Amniotic epithelial cell (primary cell): Measurements from ENCODE around the gene ZNF618.
A peak's percentile ranks its signal among the peaks of the same experiment; 100 is the strongest.

Source experiments
- DNase-seq: peaks from one replicate; pipeline ENCODE4 v3.0.0-alpha.2; 2010; ENCODE audit warnings: low read depth

ZNF618 gene, protein sequence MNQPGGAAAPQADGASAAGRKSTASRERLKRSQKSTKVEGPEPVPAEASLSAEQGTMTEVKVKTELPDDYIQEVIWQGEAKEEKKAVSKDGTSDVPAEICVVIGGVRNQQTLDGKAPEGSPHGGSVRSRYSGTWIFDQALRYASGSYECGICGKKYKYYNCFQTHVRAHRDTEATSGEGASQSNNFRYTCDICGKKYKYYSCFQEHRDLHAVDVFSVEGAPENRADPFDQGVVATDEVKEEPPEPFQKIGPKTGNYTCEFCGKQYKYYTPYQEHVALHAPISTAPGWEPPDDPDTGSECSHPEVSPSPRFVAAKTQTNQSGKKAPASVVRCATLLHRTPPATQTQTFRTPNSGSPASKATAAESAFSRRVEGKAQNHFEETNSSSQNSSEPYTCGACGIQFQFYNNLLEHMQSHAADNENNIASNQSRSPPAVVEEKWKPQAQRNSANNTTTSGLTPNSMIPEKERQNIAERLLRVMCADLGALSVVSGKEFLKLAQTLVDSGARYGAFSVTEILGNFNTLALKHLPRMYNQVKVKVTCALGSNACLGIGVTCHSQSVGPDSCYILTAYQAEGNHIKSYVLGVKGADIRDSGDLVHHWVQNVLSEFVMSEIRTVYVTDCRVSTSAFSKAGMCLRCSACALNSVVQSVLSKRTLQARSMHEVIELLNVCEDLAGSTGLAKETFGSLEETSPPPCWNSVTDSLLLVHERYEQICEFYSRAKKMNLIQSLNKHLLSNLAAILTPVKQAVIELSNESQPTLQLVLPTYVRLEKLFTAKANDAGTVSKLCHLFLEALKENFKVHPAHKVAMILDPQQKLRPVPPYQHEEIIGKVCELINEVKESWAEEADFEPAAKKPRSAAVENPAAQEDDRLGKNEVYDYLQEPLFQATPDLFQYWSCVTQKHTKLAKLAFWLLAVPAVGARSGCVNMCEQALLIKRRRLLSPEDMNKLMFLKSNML

DNA sequence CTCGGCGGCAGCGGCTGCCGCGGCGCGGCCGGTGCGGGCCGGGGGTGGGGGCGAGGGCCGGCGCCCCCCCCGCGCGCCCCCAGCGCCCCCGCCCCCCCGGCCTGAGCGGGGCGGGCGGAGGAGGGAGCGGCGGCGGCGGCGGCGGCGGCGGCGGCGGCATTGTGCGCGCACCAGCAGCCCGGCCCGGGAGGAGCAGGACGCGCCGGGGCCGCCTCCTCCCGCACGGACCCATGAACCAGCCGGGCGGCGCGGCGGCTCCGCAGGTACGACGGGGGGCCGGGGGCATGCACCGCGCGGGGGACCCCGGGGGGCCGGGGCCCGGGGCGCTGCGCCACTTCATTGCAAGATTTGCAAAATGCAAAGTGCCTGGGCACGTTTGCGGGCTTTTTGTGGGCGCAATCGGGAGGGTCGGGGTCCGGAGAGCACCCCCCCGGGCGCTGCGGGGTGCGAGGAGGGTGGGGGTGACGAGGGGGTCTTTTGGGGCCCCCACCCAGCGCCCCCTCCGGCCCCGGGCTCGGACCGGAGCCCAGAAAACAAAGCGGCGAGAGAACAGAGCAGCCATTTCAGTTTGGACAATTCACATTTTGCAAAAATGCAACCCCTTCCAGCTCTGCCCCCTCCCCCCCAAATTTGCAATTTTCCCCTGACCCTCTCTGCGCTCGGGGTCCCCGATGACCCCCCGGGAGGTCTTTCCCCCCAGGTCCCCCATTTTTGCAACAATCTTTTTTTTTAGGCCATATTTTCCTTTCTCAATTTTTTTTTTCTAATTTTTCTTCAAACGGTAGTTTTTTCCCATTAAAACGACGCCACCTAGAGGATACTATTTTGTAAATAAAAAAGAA is at the start of gene ZNF618:
TSS of gene ZNF618 (plus strand) at position 159 of the 842 bp plus-strand sequence. CDS start at position 231, 72 bp downstream.
- no peak for DNase-seq

DNA sequence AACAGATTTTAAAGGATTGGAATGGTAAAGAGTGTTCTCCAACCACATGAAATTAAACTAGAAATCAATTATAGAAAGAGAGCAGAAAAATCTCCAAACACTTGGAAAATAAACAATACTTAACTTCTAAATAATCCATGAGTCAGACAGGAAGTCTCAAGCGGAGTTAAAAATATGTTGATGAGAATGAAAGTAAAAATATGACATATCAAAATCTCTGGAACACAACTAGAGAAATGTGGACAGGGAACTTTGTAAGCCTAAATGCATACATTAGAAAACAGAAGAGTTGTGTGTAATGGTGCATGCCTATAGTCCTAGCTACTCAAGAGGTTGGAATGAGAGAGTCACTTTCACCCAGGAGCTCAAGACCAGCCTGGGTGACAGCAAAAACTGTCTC is 47.9 kb upstream of the ZNF618 start:
- DNase-seq = no peak

DNA sequence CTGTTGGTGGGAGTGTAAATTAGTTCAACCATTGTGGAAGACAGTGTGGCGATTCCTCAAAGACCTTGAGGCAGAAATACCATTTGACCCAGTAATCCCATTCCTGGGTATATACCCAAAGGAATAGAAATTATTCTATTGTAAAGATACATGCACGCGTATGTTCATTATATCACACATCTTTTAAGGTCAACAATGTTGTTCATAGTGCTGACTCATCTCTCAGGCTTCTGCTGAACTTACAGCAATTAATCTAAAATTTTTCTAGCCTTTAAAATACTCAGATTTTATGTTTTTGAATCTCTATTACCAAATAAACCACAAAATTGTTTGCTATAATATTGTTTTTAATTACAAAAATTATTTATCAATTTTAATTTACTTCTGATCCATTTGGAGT is 38.8 kb upstream of the ZNF618 start:
- DNase-seq = peak; percentile 14

DNA sequence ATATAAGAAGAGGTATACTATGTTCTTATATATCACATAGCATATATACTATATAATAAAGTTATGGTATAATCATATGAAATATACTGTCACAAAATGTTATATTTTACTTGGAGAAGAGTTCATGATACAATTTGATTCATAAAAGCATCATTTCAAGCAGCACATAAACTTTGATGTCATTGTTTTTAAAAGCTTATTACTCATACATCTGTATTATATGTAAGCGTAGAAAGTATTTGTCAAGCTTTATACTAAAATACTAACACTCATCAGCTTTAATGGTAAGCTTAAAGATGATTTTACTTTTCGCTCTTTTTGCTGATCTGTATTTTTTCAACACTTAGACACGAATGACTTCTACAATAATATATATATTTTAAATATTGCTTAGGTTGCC is 34.0 kb upstream of the ZNF618 start:
- DNase-seq = no peak

DNA sequence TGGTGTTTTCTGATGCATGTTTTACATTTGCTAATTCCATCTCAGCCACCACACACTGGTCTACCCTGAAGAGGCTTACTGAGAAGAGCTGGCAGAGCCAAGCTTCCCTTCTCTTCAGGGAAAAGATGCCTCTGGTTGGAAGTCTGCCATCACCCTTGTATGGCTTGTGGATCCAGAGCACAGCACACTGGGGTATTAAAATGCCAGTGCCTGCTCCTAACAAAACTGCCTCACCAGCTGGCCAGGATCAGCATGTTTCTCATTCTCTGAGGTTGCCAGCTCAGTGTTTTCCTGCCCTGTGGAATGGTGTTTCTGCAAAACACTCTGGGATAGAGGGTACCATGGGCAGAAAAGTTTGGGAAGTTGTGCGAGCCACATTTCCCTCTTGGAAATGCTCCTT is 31.6 kb upstream of the ZNF618 start:
- no peak for DNase-seq

DNA sequence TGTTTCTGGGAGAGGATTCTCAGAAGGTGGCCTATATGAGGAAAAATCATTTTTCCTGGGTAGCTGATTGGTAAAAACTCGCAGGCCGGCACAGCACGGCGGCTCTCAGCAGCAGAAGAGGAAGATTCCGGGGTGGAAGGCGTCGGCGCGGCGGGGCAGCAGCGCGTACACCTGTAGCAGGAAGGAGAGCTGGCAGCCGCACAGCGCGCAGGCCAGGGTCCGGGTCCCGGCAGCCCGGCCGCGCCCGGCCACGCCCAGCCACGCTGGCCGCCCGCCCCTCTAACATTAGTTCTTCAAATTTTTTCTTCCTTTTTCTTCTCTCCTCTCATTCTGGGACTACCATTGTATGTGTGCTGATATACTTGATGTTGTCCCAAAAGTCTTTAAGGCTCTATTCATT is 24.8 kb upstream of the ZNF618 start:
- no peak for DNase-seq

DNA sequence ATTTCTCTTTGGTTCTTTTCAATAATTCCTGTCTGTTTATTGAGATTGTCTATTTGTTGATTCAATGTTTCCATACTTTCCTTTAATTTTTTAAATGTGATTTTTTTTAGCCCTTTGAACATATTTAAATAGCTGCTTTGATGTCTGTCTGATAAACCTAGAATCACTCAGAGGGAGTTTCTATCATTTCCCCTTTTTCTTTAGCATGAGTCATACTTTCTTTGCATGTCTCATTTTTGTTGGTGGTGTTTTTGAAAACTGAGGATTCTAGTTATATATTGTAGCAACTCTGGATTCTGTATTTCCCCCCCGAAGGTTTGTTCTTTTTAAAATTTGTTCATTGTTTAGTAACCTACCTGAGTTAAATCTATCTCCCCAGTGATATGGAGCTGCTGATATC is 24.2 kb upstream of the ZNF618 start:
- DNase-seq = no peak

DNA sequence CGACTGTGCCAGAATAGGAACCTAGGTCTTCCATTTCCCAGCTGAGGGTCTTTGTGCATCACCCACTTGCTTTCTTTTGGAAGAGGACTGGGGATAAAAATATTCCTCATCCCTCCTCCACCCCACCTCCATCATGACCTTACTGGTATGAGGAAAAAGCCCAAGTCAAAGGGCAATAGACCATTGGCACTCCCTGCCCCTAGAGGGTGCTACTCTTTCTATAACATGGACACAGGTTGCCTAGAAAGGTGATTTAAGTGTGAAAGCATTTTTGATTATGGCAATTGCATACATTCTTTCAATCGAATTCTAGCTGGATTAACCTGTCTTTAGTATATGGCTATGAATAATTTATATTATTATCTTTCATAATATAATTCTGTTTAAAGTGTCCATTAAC is 22.8 kb upstream of the ZNF618 start:
- DNase-seq = peak; percentile 28

DNA sequence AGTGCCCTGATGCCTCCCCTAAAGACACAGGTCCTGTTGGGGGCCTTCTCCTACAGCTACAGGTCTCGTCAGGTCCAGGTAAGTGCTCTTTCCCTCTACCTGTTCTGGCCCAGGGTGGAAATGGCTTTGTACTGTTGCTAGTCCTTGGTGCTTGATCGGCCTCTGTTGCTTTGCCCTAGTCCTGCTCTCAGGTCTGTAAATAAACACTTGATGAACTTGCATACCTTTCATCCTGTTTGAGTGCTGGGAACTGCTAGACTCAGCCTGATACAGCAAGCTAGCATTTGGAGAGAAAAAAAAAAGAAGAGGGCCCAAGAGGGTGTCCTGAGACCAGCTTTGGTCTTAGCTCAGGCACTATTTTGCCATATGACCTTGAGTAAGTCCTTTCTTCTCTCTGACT is 21.8 kb upstream of the ZNF618 start:
- DNase-seq = no peak

DNA sequence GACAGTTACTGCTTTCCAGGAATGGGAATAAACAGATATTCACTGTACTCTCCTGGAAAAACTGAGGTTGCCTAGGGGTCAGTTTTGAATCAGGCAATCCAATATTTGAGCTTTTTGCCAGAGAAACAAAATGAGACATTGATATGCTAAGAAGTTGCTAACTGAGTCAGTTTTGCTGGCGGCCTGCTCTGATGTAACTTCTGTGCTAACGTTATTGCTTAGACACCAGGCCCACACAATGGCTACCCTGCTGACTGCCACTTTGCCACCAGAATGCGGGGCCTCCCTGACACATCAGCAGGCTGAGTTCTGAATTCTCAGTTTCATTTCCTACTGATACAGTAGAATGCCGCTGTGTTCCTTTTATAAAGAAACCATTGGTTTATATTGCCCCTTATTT is 18.2 kb upstream of the ZNF618 start:
- no peak for DNase-seq

DNA sequence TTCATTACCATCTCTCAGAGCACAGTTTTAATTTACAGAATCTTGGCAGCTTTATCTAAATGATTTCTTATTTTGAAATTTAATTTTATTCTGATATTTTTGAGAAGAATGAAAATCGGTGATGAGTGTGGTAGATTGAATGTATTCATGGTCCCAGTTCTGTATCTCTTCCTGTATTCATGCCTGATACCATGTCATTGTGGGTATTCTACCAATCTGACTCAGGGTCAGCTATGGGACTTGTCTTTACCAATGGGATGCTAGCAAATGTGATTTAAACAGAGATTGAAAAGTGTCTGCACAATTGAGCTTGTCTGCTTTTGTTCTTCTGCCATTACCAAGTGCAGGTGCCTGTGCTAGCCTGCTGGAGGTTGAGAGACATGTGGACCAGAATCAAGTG is 17.8 kb upstream of the ZNF618 start:
- DNase-seq = no peak

DNA sequence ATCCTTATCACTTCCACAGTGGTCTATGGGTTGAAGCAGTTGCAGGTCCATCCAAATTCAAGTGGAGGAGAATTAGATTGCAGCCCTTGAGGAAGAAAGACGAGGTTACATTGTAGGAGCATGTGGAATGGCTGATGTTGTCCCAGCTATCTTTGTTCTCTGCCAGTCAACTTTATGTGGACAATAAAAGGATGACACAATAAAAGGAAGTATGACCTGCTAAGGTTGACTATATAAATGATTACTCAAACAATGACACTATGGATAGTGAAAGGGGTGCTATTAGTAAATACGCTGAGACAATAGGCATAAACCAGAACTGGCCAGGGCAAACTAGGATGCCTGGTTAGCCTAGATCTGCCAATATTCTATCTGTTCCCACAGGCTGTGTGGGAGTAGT is 12.8 kb upstream of the ZNF618 start:
- no peak for DNase-seq

DNA sequence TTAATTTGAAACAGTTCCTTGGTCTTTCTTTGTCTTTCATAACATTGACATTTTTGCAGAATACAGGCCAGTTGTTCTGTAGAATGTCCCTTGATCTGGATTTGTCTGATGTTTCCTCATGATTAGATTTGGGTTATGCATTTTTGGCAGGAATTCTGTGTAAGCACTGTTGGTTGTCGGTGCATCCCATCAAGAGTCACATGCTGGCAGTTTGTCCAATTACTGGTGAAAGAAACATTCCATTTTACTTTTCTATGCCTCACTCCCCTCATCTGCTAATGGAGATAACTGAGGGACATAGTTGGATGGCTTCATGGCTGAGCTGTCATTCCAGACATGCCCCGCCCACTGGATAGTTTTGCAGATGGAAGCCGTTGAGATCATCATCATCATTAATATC is 7.6 kb upstream of the ZNF618 start:
- DNase-seq = no peak

DNA sequence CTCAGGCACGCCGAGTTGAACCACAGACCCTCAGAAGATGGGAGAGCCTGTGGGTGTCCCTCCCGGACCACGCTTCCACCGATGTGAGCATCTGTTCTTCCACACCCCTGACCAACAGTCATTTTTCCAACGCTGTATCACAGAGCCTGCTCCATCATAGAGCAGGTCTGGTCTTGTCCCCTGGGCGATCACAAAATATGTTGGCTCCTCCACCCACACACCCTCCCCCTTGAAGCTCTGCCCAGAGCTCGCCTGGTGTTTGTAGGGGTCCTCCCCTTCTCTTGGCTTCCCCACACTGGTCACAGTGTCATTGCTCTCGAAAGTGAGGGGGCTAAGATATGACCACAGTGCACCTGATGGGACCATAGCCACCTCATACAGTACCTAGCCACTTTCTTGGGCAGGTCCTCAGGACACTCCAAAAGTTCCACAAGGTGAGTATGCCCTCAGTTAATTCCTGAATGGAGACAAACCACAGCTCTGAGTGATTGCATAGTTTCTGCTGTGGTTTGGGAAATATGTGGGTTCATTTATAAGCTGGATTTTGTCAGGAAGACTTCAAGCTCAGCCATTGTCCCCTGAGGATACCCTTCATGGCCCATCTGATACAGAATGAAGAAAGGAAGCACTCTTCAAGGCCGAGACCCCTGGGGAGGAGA is 3.5 kb upstream of the ZNF618 start:
- DNase-seq = no peak

DNA sequence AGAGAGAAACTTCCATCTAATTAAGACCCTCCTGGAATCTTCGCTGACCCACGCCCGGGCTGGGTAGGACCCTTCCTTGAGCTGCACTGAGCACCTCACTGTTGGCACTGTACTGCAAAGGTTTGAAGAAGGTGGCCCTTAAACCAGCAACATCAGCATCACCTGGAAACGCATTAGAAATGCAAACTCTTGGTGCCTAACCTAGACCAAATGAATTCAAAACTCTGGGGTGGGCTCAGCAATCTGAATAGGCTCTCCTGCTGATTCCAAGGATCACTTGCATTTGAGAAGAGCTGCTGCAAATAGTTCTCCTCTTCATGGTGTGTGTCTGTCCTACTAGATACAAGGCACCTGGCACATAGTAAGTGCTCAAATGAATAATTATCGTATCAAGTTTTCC is 2.7 kb upstream of the ZNF618 start:
- DNase-seq = no peak

DNA sequence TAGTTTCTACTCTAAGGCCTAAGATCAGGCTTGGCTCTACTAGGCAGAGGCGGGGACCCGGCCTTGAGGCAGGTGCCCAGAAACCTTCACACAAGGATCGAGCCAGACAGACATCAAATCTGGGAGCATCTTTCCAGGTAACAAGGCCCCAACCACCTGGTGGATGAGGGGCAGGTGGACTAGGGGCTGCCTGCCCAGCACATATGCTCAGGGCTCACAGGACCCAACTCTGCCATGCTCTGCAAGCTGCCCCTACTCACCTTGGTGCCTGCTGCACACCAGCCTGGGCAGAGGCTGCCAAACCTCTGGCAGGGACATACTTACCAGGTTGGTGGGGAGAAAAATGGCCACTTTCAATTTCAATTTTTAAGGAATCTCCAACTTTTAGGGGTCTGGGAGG is 2.2 kb upstream of the ZNF618 start:
- no peak for DNase-seq

DNA sequence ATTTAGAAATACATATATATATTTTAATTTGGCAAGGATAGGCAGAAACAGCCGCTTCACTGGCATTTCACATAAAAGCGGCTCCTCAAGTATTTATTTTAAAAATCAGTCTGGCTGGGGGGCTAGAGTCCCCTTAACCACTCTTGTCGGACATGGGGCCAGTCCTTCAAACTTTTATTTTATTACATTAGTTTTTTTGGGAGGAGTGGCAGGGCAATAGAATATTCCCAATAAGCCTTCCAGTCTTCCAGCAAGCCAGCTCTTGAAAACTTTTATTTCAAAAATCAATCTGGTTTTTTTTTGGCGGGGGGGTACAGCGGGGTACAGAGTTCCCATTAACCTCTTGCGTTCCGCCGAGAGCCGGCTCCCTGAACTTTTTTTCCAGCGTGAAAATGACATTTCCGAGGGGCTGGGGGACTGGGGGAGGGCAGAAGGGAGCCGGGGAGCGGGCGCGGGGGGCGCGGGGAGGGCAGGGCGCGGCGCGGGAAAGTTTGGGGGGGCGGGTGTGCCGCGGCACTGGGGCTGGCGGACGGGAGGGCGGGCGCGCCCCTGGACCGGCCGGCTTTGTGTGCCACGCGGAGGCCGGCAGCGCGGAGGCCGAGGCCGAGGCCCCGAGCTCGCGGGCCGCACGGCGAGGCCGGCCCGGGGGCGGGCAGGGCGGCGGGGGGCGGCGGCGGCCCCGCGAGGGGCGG is 504 bp upstream of the ZNF618 start:
- no peak for DNase-seq

DNA sequence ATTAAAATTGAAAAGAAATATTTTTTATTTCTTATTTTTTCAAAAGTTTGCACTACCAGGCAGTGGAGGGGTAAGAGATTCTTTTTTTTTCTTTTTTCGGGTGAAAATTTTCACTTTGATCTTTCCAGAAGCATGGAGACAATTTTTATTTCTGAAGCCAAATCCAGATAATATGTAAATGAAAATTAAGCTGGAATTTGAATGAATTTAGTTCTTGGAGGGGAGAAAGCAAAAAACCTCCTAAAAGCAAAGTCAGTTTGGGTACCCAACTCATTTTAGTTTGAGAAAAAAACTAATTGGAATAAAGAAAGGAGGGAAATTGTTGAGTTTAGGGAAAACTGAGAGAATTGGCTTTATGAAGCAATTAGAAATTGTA is 872 bp downstream of the ZNF618 start:
- no peak for DNase-seq

DNA sequence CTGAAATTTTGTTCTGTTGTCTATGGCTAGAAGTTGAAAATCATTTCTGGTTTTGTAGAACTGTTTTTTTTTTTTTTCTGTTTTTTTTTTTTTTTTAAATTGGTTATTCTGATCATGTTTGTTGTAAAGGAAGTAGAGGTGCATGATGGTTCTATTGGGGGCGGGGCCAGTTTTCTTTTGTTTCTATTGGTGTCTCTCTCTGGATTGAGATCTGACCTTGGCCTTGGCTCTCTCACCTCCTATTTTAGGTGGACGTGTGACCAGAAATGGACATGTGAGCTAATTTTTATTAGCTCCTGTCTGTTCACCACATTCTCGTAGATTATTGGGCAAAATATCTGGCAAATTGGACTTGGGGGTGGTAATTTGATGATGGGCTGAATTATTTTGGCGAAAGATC is 3.2 kb downstream of the ZNF618 start:
- no peak for DNase-seq

DNA sequence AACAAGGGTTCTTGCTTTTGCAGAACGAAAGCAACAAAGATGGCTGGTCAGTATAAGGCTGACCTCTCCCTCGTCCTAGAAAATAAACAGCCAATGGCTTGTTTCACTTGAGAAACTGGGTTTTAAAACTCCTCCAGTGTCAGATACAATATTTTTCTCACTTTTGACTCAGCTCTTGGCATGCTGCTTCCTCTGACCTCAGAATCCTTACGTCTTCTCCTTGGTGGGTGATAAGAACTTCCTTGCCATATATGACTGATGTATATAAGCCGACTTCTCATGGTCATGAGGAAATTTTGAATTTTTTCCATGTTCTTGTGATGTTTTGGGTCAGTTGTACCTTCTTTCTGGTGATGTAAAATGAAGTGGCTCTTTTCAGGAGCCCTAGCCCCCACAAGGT is 3.8 kb downstream of the ZNF618 start:
- peak; percentile 94 for DNase-seq

DNA sequence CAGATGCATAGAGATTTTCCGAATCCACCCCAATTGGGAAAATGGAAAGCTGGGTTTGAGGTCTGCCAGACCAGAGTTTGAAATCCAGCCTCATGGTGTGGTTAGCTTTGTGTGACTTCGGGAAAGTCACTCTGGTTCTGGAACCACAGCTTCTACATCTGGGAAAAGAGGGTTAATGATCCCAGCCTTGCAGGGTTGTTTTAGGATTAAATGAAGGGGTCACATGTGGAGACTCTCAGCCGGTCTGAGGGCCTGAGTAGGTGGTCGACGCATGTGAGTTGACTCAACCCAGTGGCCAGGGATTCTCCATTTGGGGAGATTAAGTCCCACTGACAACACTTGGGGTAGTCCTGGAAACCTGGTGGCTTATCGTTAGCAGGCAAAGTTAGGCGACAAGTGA is 6.1 kb downstream of the ZNF618 start:
- no peak for DNase-seq
